Subcutaneous abdominal adipose tissue (tissue), 5 donors: Measurements from ENCODE around the gene PLN.

Source experiments
- H3K27ac ChIP-seq: one replicate; pipeline ENCODE4 v1.7.0; 2013; ENCODE audit warnings: low read depth, mild to moderate bottlenecking, inconsistent platforms, low read length, moderate library complexity
- H3K27me3 ChIP-seq, 5 donors: one replicate each; pipeline ENCODE4 v1.7.0; 2013; ENCODE audit warnings: low read length in 5 of 5, inconsistent platforms in 1 of 5; ENCODE audit not compliant: control insufficient read depth in 5 of 5, insufficient read depth in 4 of 5
- H3K36me3 ChIP-seq, 5 donors: one replicate each; pipeline ENCODE4 v1.7.0; 2013; ENCODE audit warnings: low read length in 5 of 5; ENCODE audit not compliant: control insufficient read depth in 5 of 5, insufficient read depth in 5 of 5
- H3K4me1 ChIP-seq, 5 donors: one replicate each; pipeline ENCODE4 v1.7.0; 2013; ENCODE audit warnings: low read length in 5 of 5, mild to moderate bottlenecking in 3 of 5, moderate library complexity in 1 of 5; ENCODE audit not compliant: control insufficient read depth in 5 of 5, insufficient read depth in 5 of 5
- H3K4me3 ChIP-seq, 5 donors: one replicate each; pipeline ENCODE4 v1.7.0; 2013; ENCODE audit warnings: low read length in 5 of 5, low read depth in 1 of 5
- H3K9ac ChIP-seq, 5 donors: one replicate each; pipeline ENCODE4 v1.7.0; 2013; ENCODE audit warnings: low read length in 5 of 5, mild to moderate bottlenecking in 4 of 5, moderate library complexity in 3 of 5
- H3K9me3 ChIP-seq, 5 donors: one replicate each; pipeline ENCODE4 v1.7.0; 2013; ENCODE audit warnings: low read length in 5 of 5; ENCODE audit not compliant: control insufficient read depth in 5 of 5
- donor health status: healthy.
- donor health status: healthy.
- donor health status: healthy.
- donor health status: healthy.
- donor health status: healthy.

PLN gene

DNA sequence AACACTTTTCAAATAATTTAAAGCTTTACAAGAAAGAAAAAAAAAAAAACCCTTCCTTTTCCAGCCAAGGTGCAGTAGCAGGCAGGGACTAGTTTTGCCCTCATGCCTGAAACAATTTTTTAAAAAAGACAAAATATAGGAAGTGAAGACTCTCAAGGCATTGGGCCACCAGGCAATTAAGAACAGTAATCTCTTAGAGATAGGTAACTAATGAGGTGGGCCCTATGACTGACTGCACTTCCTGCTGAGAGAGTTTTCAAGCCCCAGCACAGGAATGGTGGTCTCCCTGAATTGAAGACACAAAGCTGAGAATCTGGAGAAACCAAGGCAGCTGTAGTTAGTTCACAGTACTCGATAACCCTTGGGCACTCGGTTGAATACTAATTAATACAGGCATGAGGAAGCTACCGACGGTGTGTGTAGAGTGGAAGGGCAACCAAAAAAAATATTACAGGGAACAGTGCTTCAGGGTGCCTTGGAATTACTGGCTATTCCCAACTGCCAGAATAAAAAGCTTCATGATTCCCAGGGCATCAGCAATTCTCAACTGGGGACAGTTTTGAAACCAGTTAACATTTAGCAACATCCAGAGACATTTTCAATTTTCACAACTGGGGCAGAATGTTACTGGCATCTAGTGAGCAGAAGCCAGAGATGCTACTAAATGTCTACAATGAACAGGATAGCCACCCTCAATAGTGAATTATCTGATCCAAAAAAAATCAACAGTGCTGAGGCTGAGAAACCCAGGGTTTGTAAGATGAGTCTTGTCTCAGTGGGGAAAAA is 36.0 kb upstream of the PLN start:
- H3K4me1 ChIP-seq: peaks cover 0 to 4% (median 0%) of the 10 kb centered on the region in 5 donors
- no peak overlapping the region for H3K27ac ChIP-seq
- H3K9me3 ChIP-seq: no peaks in the 10 kb centered on the region
- no peaks in the 10 kb centered on the region for H3K27me3 ChIP-seq
- H3K9ac ChIP-seq: no peak overlapping the region
- H3K4me3 ChIP-seq: no peak overlapping the region
- peaks cover 0 to 3% (median 0%) of the 10 kb centered on the region in 5 donors for H3K36me3 ChIP-seq

GRCh38 chr6:118514689-118515088 is 33.4 kb upstream of the PLN start:
- Histone ChIP-seq H3K27me3 (no peaks in the 10 kb centered on the region), H3K9me3 (no peaks in the 10 kb centered on the region), H3K4me3 (no peak overlapping the region), H3K4me1 (peaks cover 0 to 4% (median 0%) of the 10 kb centered on the region in 5 donors), H3K9ac (no peak overlapping the region), H3K27ac (no peak overlapping the region), H3K36me3 (peaks cover 0 to 3% (median 0%) of the 10 kb centered on the region in 5 donors)

GRCh38 chr6:118522422-118522821 is 25.7 kb upstream of the PLN start:
- no peaks in the 10 kb centered on the region for H3K27me3 ChIP-seq
- peaks cover 0 to 3% (median 0%) of the 10 kb centered on the region in 5 donors for H3K36me3 ChIP-seq
- H3K4me3 ChIP-seq: no peak overlapping the region
- H3K9ac ChIP-seq: no peak overlapping the region
- peaks cover 0 to 2% (median 0%) of the 10 kb centered on the region in 5 donors for H3K4me1 ChIP-seq
- no peaks in the 10 kb centered on the region for H3K9me3 ChIP-seq
- no peak overlapping the region for H3K27ac ChIP-seq

GRCh38 chr6:118523216-118523615 is 24.9 kb upstream of the PLN start:
- no peaks in the 10 kb centered on the region for H3K27me3 ChIP-seq
- H3K36me3 ChIP-seq: peaks cover 0 to 3% (median 0%) of the 10 kb centered on the region in 5 donors
- H3K9me3 ChIP-seq: no peaks in the 10 kb centered on the region
- H3K27ac ChIP-seq: no peak overlapping the region
- H3K4me3 ChIP-seq: no peak overlapping the region
- peaks cover 0 to 2% (median 0%) of the 10 kb centered on the region in 5 donors for H3K4me1 ChIP-seq
- H3K9ac ChIP-seq: no peak overlapping the region

GRCh38 chr6:118524686-118525085 is 23.4 kb upstream of the PLN start:
- H3K9ac ChIP-seq: no peak overlapping the region
- no peak overlapping the region for H3K27ac ChIP-seq
- no peaks in the 10 kb centered on the region for H3K27me3 ChIP-seq
- H3K4me1 ChIP-seq: peaks cover 0 to 2% (median 0%) of the 10 kb centered on the region in 5 donors
- H3K36me3 ChIP-seq: peaks cover 0 to 3% (median 0%) of the 10 kb centered on the region in 5 donors
- no peak overlapping the region for H3K4me3 ChIP-seq
- H3K9me3 ChIP-seq: no peaks in the 10 kb centered on the region

DNA sequence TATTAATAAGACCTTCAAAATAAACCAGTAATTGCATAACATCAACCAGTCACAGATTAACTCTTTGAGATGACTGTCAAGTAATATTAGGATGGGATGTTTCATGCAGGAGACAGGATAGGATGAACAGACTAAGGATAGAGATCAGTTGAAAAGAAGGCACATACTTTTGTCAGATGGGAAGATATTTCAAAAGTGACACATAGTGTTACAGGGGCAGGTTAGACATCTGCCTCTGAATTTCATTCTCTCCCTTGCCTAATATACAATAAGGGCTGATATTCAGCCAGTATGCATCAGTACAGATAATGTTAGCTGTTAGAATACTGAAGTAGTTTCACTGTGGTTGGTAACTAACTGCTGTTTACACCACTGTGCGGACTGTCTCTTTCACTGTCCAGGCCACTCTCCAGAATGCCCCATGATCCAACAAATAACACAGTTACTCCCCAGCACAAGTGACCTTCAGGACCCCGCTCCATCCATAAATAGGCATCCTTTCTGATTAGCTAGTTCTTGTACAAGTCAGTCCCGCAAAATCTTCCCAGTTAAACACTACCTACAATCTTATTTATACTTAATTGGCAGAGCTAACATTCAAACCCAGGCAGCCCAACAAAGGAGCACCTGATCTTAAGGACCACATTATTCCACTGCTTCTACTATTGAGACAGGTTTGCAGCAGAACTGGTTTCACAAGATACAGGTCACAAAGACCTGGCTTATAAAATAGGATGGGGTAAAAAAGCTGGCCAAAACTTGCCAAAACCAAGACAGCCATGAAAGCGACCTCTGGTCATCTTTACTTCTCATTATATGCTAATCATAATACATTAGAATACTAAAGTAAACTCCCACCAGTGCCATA is 21.9 kb upstream of the PLN start:
- no peak overlapping the region for H3K27ac ChIP-seq
- peaks cover 0 to 2% (median 0%) of the 10 kb centered on the region in 5 donors for H3K4me1 ChIP-seq
- no peak overlapping the region for H3K4me3 ChIP-seq
- H3K27me3 ChIP-seq: no peaks in the 10 kb centered on the region
- no peak overlapping the region for H3K9ac ChIP-seq
- H3K9me3 ChIP-seq: peaks cover 0 to 5% (median 0%) of the 10 kb centered on the region in 5 donors
- H3K36me3 ChIP-seq: peaks cover 0 to 3% (median 0%) of the 10 kb centered on the region in 5 donors

- Histone ChIP-seq H3K27ac (no peak overlapping the region), H3K4me1 (peaks cover 0 to 2% (median 0%) of the 10 kb centered on the region in 5 donors), H3K9ac (no peak overlapping the region), H3K27me3 (no peaks in the 10 kb centered on the region), H3K9me3 (peaks cover 0 to 10% (median 0%) of the 10 kb centered on the region in 5 donors), H3K4me3 (no peak overlapping the region), H3K36me3 (no peaks in the 10 kb centered on the region)
Measured at GRCh38 chr6:118528129-118528528, 20.0 kb upstream of the PLN start.

- H3K4me1 ChIP-seq: peaks cover 0 to 2% (median 0%) of the 10 kb centered on the region in 5 donors
- no peaks in the 10 kb centered on the region for H3K36me3 ChIP-seq
- no peak overlapping the region for H3K9ac ChIP-seq
- no peak overlapping the region for H3K4me3 ChIP-seq
- no peaks in the 10 kb centered on the region for H3K27me3 ChIP-seq
- H3K9me3 ChIP-seq: peaks cover 0 to 10% (median 0%) of the 10 kb centered on the region in 5 donors
- H3K27ac ChIP-seq: no peak overlapping the region
Measured at GRCh38 chr6:118529756-118530155, 18.3 kb upstream of the PLN start.

GRCh38 chr6:118530942-118531341 is 17.2 kb upstream of the PLN start:
- no peaks in the 10 kb centered on the region for H3K27me3 ChIP-seq
- H3K9me3 ChIP-seq: peaks cover 0 to 10% (median 0%) of the 10 kb centered on the region in 5 donors
- no peak overlapping the region for H3K27ac ChIP-seq
- H3K36me3 ChIP-seq: no peaks in the 10 kb centered on the region
- H3K9ac ChIP-seq: no peak overlapping the region
- no peak overlapping the region for H3K4me3 ChIP-seq
- peaks cover 0 to 2% (median 0%) of the 10 kb centered on the region in 5 donors for H3K4me1 ChIP-seq
